GM12878 (cell line): ENCODE measurements around the gene AMIGO2. TPM values are rescaled to one million over a fixed set of nuclear protein-coding genes. Genes with fewer than 3 reads are reported as not detected.

Experiments used
- ATAC-seq: fragments of 200-7000 bp; cut with Tn5 transposase; 3 replicates; pipeline ENCODE4 v1.9.1; 2020; ENCODE audit warnings: mild to moderate bottlenecking, moderate library complexity
- BruUV-seq: library from RNA; stranded (reverse); fragments of 400-500 nt; replicated peaks from 2 replicates; lab custom pipeline; 2021; lab: Mats Ljungman, UMichigan
- CTCF ChIA-PET: fragments of 300-600 bp; sonication (Branson Sonifier 250); formaldehyde crosslinking; extraction: SDS; loops from one replicate; lab custom pipeline; 2021; ENCODE audit warnings: inconsistent platforms; lab: Yijun Ruan, JAX
- POLR2A ChIA-PET: fragments of 350-600 bp; formaldehyde crosslinking; extraction: SDS; loops from one replicate; lab custom pipeline; 2021; ENCODE audit warnings: inconsistent platforms; lab: Charles Lee
- RAD21 ChIA-PET: fragments of 300-600 bp; sonication (Branson Sonifier 250); formaldehyde crosslinking; loops from one replicate; lab custom pipeline; 2023; ENCODE audit warnings: antibody characterized with exemption; ENCODE audit not compliant: unreplicated experiment; lab: Charles Lee
- SMC1A ChIA-PET: fragments of 300-600 bp; sonication (Branson Sonifier 250); formaldehyde crosslinking; loops from one replicate; lab custom pipeline; 2023; ENCODE audit not compliant: unreplicated experiment, uncharacterized antibody; lab: Charles Lee
- DNase-seq: peaks from one replicate; pipeline ENCODE4 v3.0.0-alpha.2; 2011; ENCODE audit warnings: low read depth, low spot score
- FAIRE-seq: peaks from 3 replicates; lab custom pipeline; 2011; peaks lifted over from hg19 to GRCh38; lab: Jason Lieb, UNC
- H2AFZ ChIP-seq: 2 replicates; pipeline ENCODE4 v1.6.0; 2011; ENCODE audit warnings: low read depth, low read length, control low read depth; ENCODE audit not compliant: control insufficient read depth
- H3K27ac ChIP-seq: 2 replicates; pipeline ENCODE4 v1.5.1; 2011; ENCODE audit warnings: control low read depth; ENCODE audit not compliant: control insufficient read depth, insufficient read depth
- H3K27me3 ChIP-seq, 2 experiments: replicated peaks in 1 of 2; 2 replicates each; pipeline versions ENCODE4 v1.6.0 to v1.6.1; 2011; ENCODE audit warnings: low read length in 1 of 2; ENCODE audit not compliant: control insufficient read depth in 2 of 2, insufficient read depth in 2 of 2
- H3K36me3 ChIP-seq, 2 experiments: 2 replicates each; pipeline ENCODE4 v1.5.1; 2011; ENCODE audit warnings: low read length in 1 of 2; ENCODE audit not compliant: control insufficient read depth in 2 of 2, insufficient read depth in 2 of 2
- H3K4me1 ChIP-seq: 2 replicates; pipeline ENCODE4 v1.6.1; 2011; ENCODE audit warnings: mild to moderate bottlenecking, low read length, moderate library complexity, mixed read lengths; ENCODE audit not compliant: control insufficient read depth, insufficient read depth
- H3K4me2 ChIP-seq: 2 replicates; pipeline ENCODE4 v1.6.0; 2011; ENCODE audit warnings: control low read depth; ENCODE audit not compliant: control insufficient read depth, insufficient read depth
- H3K4me3 ChIP-seq: fragments of 200-600 bp; sonication (generic); 2 replicates; pipeline ENCODE4 v1.5.1; 2016
- H3K79me2 ChIP-seq: 2 replicates; pipeline ENCODE4 v1.6.0; 2011; ENCODE audit warnings: low read length; ENCODE audit not compliant: control insufficient read depth, insufficient read depth
- H3K9ac ChIP-seq: 2 replicates; pipeline ENCODE4 v1.8.0; 2011; ENCODE audit warnings: low read length, control low read depth, mixed read lengths; ENCODE audit not compliant: control insufficient read depth, insufficient read depth
- H3K9me3 ChIP-seq: replicated peaks from 3 replicates; pipeline ENCODE4 v1.5.1; 2011; ENCODE audit warnings: mild to moderate bottlenecking, low read length; ENCODE audit not compliant: control insufficient read depth, insufficient read depth
- H4K20me1 ChIP-seq: 2 replicates; pipeline ENCODE4 v1.6.0; 2011; ENCODE audit not compliant: control insufficient read depth, insufficient read depth
- CREM ChIP-seq: IDR thresholded peaks from 2 replicates; pipeline ENCODE4 v1.6.1; 2014; ENCODE audit warnings: antibody characterized with exemption, low read depth
- IRF5 ChIP-seq: fragments of 450-650 bp; IDR thresholded peaks from 2 replicates; pipeline ENCODE4 v1.6.1; 2017; ENCODE audit warnings: borderline replicate concordance
- PBX3 ChIP-seq: IDR thresholded peaks from 2 replicates; pipeline ENCODE4 v1.6.1; 2011; ENCODE audit warnings: mild to moderate bottlenecking, low read depth, low read length, moderate library complexity; ENCODE audit not compliant: insufficient replicate concordance
- RB1 ChIP-seq: fragments of 450-650 bp; formaldehyde crosslinking; IDR thresholded peaks from 2 replicates; pipeline ENCODE4 v1.6.1; 2017; ENCODE audit warnings: mild to moderate bottlenecking, borderline replicate concordance
- ZBTB33 ChIP-seq: fragments of 450-650 bp; IDR thresholded peaks from 2 replicates; pipeline ENCODE4 v1.6.1; 2017; ENCODE audit warnings: mild to moderate bottlenecking
- WGBS: methylation state at CpG from one replicate; pipeline ENCODE4 v1.1.6; 2016; ENCODE audit warnings: low lambda C conversion rate; ENCODE audit not compliant: insufficient replicate concordance, insufficient coverage; ENCODE audit errors: missing lambda C conversion rate; 5-methylcytosine and 5-hydroxymethylcytosine counted together
- in situ Hi-C: fragments of 300-500 bp; cut with MboI; formaldehyde crosslinking; loops from 9 replicates; pipeline ENCODE4 v1.14.3; 2018; ENCODE audit warnings: mixed read lengths
- intact Hi-C: fragments of 100-400 bp; cut with micrococcal nuclease; formaldehyde crosslinking; loops from one replicate; pipeline ENCODE4 v1.14.2; 2022; ENCODE audit not compliant: unreplicated experiment
- polyA plus RNA-seq, 11 experiments: library from polyadenylated mRNA; depleted of rRNA in 4 of 11; unstranded in 6 of 11; stranded (reverse) in 5 of 11; fragments of >200 nt; fragmentation: Nextera tagmentation in 4 of 11; fragmentation: Illumina TruSeq in 1 of 11; extraction: Ambion mirVana in 4 of 11; extraction: Trizol in 1 of 11; gene quantifications; 1 replicate in 1 of 11; 2 replicates in 10 of 11; pipeline versions ENCODE4 v1.2.1 to v1.2.3, GENCODE V29; 2011 to 2016; ENCODE audit warnings: inconsistent platforms in 2 of 11, missing spikeins in 2 of 11, low read depth in 1 of 11
- total RNA-seq, 4 experiments: library from RNA; depleted of rRNA in 3 of 4; stranded (reverse); fragments of >200 nt in 3 of 4; fragmentation: Illumina TruSeq in 1 of 4; extraction: Trizol in 1 of 4; gene quantifications; 2 replicates each; pipeline versions ENCODE4 v1.2.1 to v1.2.3, GENCODE V29; 2013 to 2021

Gene AMIGO2
- total and polyA plus RNA-seq, 10 of the 15 experiments (the other 5 are each of a cell fraction or from before 2014, with no cell fraction given): 0.03 to 0.15 (median 0.11) TPM; not detected in 7

GRCh38 chr12:47082796-47083621 lies 3.2 kb upstream of the AMIGO2 start:
- DNase-seq: no peak
- H3K27ac ChIP-seq: no peak overlapping the region
- no peak overlapping the region for H3K9ac ChIP-seq
- 62% methylated on average over 7 of the region's 7 CpGs for whole genome bisulfite sequencing
- H3K4me1 ChIP-seq: peaks cover 10% of the 10 kb centered on the region
- RAD21 ChIA-PET: no interaction called here
- TF ChIP-seq IRF5 (no peak), ZBTB33 (no peak), CREM (no peak), RB1 (no peak), PBX3 (no peak)
- SMC1A ChIA-PET: interaction anchor here (0.6 to 2.2 kb wide), 3 partner anchors 13 to 325 kb away, joined by 3 to 4 read pairs (median 3); no protein-coding TSS in a partner anchor
- no peak overlapping the region for H3K4me3 ChIP-seq
- FAIRE-seq: no peak
- CTCF ChIA-PET: interaction anchor here (1.9 kb wide), 1 partner anchor 12 kb away, joined by 12 read pairs; no protein-coding TSS in a partner anchor
- H2AFZ ChIP-seq: no peak overlapping the region
- in situ Hi-C loops (no loop called here), intact Hi-C loops (no loop called here)
- H3K4me2 ChIP-seq: no peak overlapping the region
- ATAC-seq: no peak
- peaks cover 12 to 16% of the 10 kb centered on the region in 2 experiments for H3K27me3 ChIP-seq
- H3K79me2 ChIP-seq: no peaks in the 10 kb centered on the region
- H3K36me3 ChIP-seq: no peaks in the 10 kb centered on the region
- H3K9me3 ChIP-seq: no peaks in the 10 kb centered on the region
- POLR2A ChIA-PET: no interaction called here
- BruUV-seq: no TSS peak
- no peaks in the 10 kb centered on the region; the same call in 1 of the 2 replicates for H4K20me1 ChIP-seq
